Karpas-422 (cell line): ENCODE measurements around the gene NRAS. TPM values are rescaled to one million over a fixed set of nuclear protein-coding genes. Genes with fewer than 3 reads are reported as not detected.

Source experiments
- DNase-seq: peaks from one replicate; pipeline ENCODE4 v3.0.0-alpha.2; 2015
- H2AFZ ChIP-seq: fragments of 200-600 bp; sonication (generic); 2 replicates; pipeline ENCODE4 v1.6.1; 2014; ENCODE audit warnings: antibody characterized with exemption, low read length, mixed read lengths
- H3K27ac ChIP-seq: fragments of 200-600 bp; sonication (generic); 2 replicates; pipeline ENCODE4 v1.5.1; 2014; ENCODE audit warnings: mild to moderate bottlenecking, low read length, moderate library complexity
- H3K27me3 ChIP-seq: fragments of 200-600 bp; sonication (generic); 2 replicates; pipeline ENCODE4 v1.6.1; 2014; ENCODE audit warnings: low read length, mixed read lengths
- H3K36me3 ChIP-seq: fragments of 200-600 bp; sonication (generic); 2 replicates; pipeline ENCODE4 v1.6.1; 2014; ENCODE audit warnings: low read length, mixed read lengths; ENCODE audit not compliant: insufficient read depth
- H3K4me1 ChIP-seq: fragments of 200-600 bp; sonication (generic); 2 replicates; pipeline ENCODE4 v1.6.1; 2014; ENCODE audit warnings: mild to moderate bottlenecking, low read length, mixed read lengths
- H3K4me2 ChIP-seq: fragments of 200-600 bp; sonication (generic); 2 replicates; pipeline ENCODE4 v1.6.1; 2014; ENCODE audit warnings: low read length, low read depth, mild to moderate bottlenecking; ENCODE audit not compliant: poor library complexity, severe bottlenecking
- H3K4me3 ChIP-seq: fragments of 200-600 bp; sonication (generic); 2 replicates; pipeline ENCODE4 v1.5.1; 2014; ENCODE audit warnings: mild to moderate bottlenecking, antibody characterized with exemption, low read length, mixed read lengths
- H3K79me2 ChIP-seq: fragments of 200-600 bp; sonication (generic); 2 replicates; pipeline ENCODE4 v1.6.1; 2014; ENCODE audit warnings: mild to moderate bottlenecking, low read length, mixed read lengths
- H3K9ac ChIP-seq: fragments of 200-600 bp; sonication (generic); 2 replicates; pipeline ENCODE4 v1.6.0; 2014; ENCODE audit warnings: low read length
- H3K9me2 ChIP-seq: fragments of 200-600 bp; sonication (generic), shearing (Covaris generic); replicated peaks from 2 replicates; pipeline ENCODE4 v1.6.0; 2014; ENCODE audit warnings: mild to moderate bottlenecking, low read length, moderate library complexity; ENCODE audit not compliant: insufficient read depth
- H3K9me3 ChIP-seq: fragments of 300-700, 200-600 bp; sonication (generic); 2 replicates; pipeline ENCODE4 v1.6.1; 2014; ENCODE audit warnings: low read length, mixed read lengths
- H4K20me1 ChIP-seq: fragments of 200-600 bp; sonication (generic); 2 replicates; pipeline ENCODE4 v1.6.1; 2014; ENCODE audit warnings: mild to moderate bottlenecking, antibody characterized with exemption, low read length, low read depth; ENCODE audit not compliant: insufficient read depth
- total RNA-seq: library from RNA; depleted of rRNA; stranded (reverse); fragments of >200 nt; shearing (Covaris generic); gene quantifications from 2 replicates; pipeline ENCODE4 v1.2.3, GENCODE V29; 2014; ENCODE audit warnings: low replicate concordance

Gene NRAS
- total RNA-seq, 1 experiment from 2014 or later, result 68.0 TPM

DNA sequence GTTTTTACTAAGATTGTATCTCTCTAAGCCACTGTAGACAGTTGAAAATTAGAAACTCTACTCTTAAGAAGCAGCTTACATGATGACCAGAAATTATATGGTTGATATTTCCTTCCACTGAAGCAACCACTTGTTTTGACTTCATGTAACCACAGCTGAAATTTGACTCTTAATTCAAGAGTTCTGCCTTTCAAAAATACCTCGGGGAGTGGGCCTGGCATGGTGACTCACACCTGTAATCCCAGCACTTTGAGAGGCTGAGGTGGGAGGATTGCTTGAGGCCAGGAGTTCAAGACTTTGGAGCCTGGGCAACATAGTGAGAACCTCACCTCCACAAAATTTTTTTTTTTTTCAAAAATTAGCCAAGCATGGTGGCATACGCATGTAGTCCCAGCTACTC is 25.5 kb downstream of the NRAS start:
- no peak overlapping the region for H3K27ac ChIP-seq
- peaks cover 7% of the 10 kb centered on the region for H3K4me1 ChIP-seq
- no peak overlapping the region for H3K9ac ChIP-seq
- H3K4me3 ChIP-seq, result no peak overlapping the region
- no peaks in the 10 kb centered on the region for H3K27me3 ChIP-seq
- no peaks in the 10 kb centered on the region for H3K9me2 ChIP-seq
- H2AFZ ChIP-seq, result no peak overlapping the region
- no peaks in the 10 kb centered on the region for H4K20me1 ChIP-seq
- H3K36me3 ChIP-seq, result no peaks in the 10 kb centered on the region
- no peaks in the 10 kb centered on the region for H3K9me3 ChIP-seq
- no peak overlapping the region for H3K4me2 ChIP-seq
- no peaks in the 10 kb centered on the region for H3K79me2 ChIP-seq
- no peak for DNase-seq

DNA sequence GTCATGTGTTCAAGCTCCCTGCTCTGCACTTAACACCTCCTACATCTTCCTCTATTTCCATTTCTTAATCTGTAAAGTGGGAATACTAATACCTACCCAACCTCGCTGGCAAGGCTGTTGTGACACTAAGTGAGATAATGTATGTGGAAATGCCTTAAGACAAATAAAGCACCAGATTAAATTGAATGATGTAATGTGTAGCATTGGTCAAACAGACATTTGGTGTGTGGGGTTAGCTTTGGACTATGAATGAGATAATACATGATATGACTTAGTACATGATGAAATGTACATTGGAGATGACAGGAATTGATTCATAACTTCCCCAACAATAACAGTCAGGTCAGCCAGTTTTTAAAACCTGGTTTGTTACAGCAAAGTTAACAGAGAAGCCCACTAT is 26.4 kb downstream of the NRAS start:
- Histone ChIP-seq H4K20me1 (no peaks in the 10 kb centered on the region), H2AFZ (no peak overlapping the region), H3K9ac (no peak overlapping the region), H3K36me3 (no peaks in the 10 kb centered on the region), H3K79me2 (no peaks in the 10 kb centered on the region), H3K4me3 (no peak overlapping the region), H3K4me1 (no peaks in the 10 kb centered on the region), H3K9me2 (no peaks in the 10 kb centered on the region), H3K27ac (no peak overlapping the region), H3K27me3 (no peaks in the 10 kb centered on the region), H3K9me3 (no peaks in the 10 kb centered on the region), H3K4me2 (no peak overlapping the region)
- DNase-seq, result no peak

DNA sequence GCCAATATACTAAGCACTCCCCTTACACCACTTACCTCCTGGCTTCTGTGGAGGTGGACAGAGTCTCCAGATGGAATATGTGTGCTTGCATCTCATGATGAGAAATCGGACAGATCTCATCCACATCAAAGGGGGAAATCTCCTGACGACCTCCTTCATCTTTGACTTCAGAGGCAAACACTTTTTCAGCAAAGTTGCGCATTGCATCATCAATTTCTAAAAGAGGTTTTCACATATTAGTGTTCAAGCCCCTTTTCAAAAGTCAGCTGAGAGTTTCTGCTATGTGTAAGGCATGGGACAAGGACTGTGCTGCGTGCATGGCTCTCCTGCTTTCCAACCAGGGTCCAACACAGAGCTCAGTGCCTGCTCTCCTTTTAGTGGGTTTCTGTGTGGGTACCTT is 28.0 kb downstream of the NRAS start:
- H3K27ac ChIP-seq, result no peak overlapping the region
- H3K4me1 ChIP-seq, result no peaks in the 10 kb centered on the region
- no peaks in the 10 kb centered on the region for H3K9me2 ChIP-seq
- H4K20me1 ChIP-seq, result no peaks in the 10 kb centered on the region
- H3K79me2 ChIP-seq, result no peaks in the 10 kb centered on the region
- no peaks in the 10 kb centered on the region for H3K9me3 ChIP-seq
- no peak overlapping the region for H3K9ac ChIP-seq
- H3K4me3 ChIP-seq, result no peak overlapping the region
- no peak overlapping the region for H2AFZ ChIP-seq
- no peaks in the 10 kb centered on the region for H3K27me3 ChIP-seq
- no peak for DNase-seq
- H3K36me3 ChIP-seq, result no peaks in the 10 kb centered on the region
- no peak overlapping the region for H3K4me2 ChIP-seq

DNA sequence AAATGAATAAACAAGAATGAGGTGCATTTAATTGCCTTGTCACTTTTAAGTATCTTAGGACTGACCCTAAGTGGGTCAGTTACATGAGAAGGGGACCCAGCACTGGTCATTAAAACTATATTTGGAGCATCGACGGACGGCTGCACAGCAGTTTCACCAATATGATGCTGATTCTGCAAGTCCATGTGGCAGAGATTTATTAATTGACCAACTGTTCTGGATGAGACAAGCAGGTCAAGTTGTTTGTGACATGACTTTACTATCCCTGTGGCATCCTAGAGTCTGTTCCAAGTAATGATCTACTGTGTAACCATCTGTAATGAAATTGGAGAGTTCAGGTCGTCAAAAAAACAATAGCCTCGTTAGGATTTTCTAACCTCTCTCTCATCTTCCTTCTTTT is 30.7 kb downstream of the NRAS start:
- no peak overlapping the region for H3K27ac ChIP-seq
- no peaks in the 10 kb centered on the region for H3K79me2 ChIP-seq
- H3K4me2 ChIP-seq, result no peak overlapping the region
- H3K9me2 ChIP-seq, result no peaks in the 10 kb centered on the region
- no peaks in the 10 kb centered on the region for H3K36me3 ChIP-seq
- no peaks in the 10 kb centered on the region for H3K4me1 ChIP-seq
- H4K20me1 ChIP-seq, result no peaks in the 10 kb centered on the region
- DNase-seq, result no peak
- H3K9me3 ChIP-seq, result no peaks in the 10 kb centered on the region
- no peak overlapping the region for H3K9ac ChIP-seq
- H3K27me3 ChIP-seq, result no peaks in the 10 kb centered on the region
- no peak overlapping the region for H3K4me3 ChIP-seq
- H2AFZ ChIP-seq, result no peak overlapping the region

DNA sequence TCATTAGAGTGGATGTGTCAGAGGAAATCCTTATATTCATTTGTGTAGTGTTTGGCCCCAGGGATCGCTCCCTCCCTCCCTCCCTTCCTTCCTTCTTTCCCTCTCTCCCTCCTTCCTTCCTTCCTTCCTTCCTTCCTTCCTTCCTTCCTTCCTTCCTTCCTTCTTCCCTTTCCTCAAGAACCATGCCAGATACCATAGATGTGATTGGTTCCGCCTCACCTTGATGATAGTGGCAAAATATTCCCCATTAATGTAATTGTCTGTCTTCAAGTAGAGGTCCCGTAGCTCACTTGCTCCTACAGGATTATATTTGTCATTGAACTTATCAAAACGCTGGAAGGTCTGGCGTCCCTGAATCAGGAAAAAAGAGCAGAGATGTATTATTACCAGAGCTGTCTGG is 38.9 kb downstream of the NRAS start:
- H3K4me1 ChIP-seq, result no peaks in the 10 kb centered on the region
- H3K27ac ChIP-seq, result no peak overlapping the region
- no peaks in the 10 kb centered on the region for H3K27me3 ChIP-seq
- no peak overlapping the region for H3K4me3 ChIP-seq
- no peaks in the 10 kb centered on the region for H3K36me3 ChIP-seq
- H3K9ac ChIP-seq, result no peak overlapping the region
- H4K20me1 ChIP-seq, result no peaks in the 10 kb centered on the region
- DNase-seq, result no peak
- H3K4me2 ChIP-seq, result no peak overlapping the region
- no peaks in the 10 kb centered on the region for H3K9me2 ChIP-seq
- no peaks in the 10 kb centered on the region for H3K79me2 ChIP-seq
- H3K9me3 ChIP-seq, result no peaks in the 10 kb centered on the region
- H2AFZ ChIP-seq, result no peak overlapping the region

DNA sequence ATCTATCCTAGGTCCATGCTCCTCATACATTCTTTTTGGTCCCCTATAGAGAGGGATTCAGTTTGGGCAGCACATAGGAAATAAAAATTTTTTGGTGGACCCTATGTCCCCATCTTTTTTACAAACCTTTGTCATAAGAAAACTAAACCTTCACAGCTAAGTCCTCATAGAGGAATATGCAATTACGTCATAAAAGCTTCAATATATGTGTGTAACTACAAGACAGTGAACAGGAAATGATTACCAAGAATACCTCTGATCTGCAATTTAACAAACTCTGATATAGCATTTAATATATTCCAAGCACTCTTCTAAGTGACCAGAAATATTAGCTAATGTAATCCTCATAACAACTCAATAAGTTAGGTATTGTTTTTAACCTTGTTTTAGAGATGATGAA is 40.5 kb downstream of the NRAS start:
- H3K79me2 ChIP-seq, result no peaks in the 10 kb centered on the region
- no peaks in the 10 kb centered on the region for H4K20me1 ChIP-seq
- H3K27ac ChIP-seq, result no peak overlapping the region
- H3K9ac ChIP-seq, result no peak overlapping the region
- H3K27me3 ChIP-seq, result no peaks in the 10 kb centered on the region
- H3K4me3 ChIP-seq, result no peak overlapping the region
- no peaks in the 10 kb centered on the region for H3K36me3 ChIP-seq
- H3K4me1 ChIP-seq, result no peaks in the 10 kb centered on the region
- H3K4me2 ChIP-seq, result no peak overlapping the region
- DNase-seq, result no peak
- H3K9me3 ChIP-seq, result no peaks in the 10 kb centered on the region
- no peaks in the 10 kb centered on the region for H3K9me2 ChIP-seq
- no peak overlapping the region for H2AFZ ChIP-seq

DNA sequence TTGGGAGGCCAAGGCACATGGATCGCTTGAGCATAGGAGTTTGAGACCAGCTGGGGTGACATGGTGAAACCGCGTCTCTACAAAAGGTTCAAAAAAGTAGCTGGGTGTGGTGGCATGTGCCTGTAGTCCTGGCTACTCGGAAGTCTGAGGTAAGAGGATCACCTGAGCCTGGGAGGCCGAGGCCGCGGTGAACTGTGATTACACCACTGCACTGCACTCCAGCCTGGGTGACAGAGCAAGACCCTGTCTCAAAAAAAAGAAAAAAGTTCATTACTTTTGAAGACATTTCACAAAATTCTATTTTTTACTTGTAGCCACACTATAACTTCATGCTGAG is 44.7 kb downstream of the NRAS start:
- H4K20me1 ChIP-seq, result no peaks in the 10 kb centered on the region
- no peaks in the 10 kb centered on the region for H3K9me3 ChIP-seq
- DNase-seq, result no peak
- H3K27ac ChIP-seq, result no peak overlapping the region
- no peaks in the 10 kb centered on the region for H3K9me2 ChIP-seq
- H3K27me3 ChIP-seq, result no peaks in the 10 kb centered on the region
- H3K4me2 ChIP-seq, result no peak overlapping the region
- H3K4me3 ChIP-seq, result no peak overlapping the region
- no peaks in the 10 kb centered on the region for H3K79me2 ChIP-seq
- no peak overlapping the region for H3K9ac ChIP-seq
- no peak overlapping the region for H2AFZ ChIP-seq
- H3K36me3 ChIP-seq, result no peaks in the 10 kb centered on the region
- peaks cover 13% of the 10 kb centered on the region for H3K4me1 ChIP-seq

DNA sequence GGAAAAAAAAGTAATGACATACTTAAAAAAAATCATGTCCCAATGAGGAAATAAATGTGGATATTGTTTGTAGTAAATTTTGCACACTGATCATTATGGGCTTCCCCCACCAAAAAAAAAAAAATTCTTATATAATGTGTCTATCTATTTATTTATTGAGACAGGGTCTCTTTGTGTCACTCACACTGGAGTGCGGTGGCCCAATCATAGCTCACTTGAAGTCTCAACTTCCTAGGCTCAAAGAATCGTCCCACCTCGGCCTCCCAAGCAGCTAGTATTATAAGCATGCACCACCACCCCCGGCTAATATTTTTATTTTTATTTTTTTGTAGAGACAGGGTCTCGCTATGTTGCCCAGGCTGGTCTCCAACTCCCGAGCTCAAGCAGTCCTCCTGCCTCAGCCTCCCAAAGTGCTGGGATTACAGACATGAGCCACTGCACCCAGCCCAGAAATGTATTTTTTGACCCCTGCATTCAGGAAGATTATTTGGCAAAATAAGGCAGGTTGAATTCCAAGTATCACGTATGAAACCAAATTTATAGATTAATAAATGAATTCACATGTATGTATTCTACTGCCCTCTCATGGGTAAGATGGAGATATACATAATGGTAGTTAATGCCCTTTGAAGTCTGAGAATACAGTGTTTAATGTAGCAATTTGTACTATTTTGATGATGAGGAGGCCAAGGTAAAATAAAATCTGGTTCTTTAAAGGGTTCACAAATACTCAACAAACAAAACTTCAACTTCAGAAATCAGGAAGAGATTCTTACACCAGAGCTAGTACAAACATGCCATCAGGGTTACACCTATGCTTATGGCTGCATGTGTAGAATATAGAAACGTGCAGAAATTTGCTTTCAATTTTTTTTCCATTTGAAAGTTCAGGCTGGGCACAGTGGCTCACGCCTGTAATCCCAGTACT is 45.3 kb downstream of the NRAS start:
- Histone ChIP-seq H3K79me2 (no peaks in the 10 kb centered on the region), H3K4me2 (no peak overlapping the region), H3K36me3 (no peaks in the 10 kb centered on the region), H3K9me2 (no peaks in the 10 kb centered on the region), H2AFZ (no peak overlapping the region), H3K9me3 (no peaks in the 10 kb centered on the region), H3K9ac (no peak overlapping the region), H3K27ac (no peak overlapping the region), H3K27me3 (no peaks in the 10 kb centered on the region), H3K4me3 (no peak overlapping the region), H3K4me1 (peaks cover 13% of the 10 kb centered on the region), H4K20me1 (no peaks in the 10 kb centered on the region)
- peak; percentile 45 for DNase-seq
